Measurements from ENCODE around the gene MACF1.

MACF1 gene

GRCh38 chr1:39213511-39214002 is 9.1 kb downstream of the MACF1 start:
- DNase-seq (ENCODE audit: low spot score), result no peak

GRCh38 chr1:39214021-39214713 is 9.7 kb downstream of the MACF1 start:
- DNase-seq (ENCODE audit: low spot score), result no peak

DNA sequence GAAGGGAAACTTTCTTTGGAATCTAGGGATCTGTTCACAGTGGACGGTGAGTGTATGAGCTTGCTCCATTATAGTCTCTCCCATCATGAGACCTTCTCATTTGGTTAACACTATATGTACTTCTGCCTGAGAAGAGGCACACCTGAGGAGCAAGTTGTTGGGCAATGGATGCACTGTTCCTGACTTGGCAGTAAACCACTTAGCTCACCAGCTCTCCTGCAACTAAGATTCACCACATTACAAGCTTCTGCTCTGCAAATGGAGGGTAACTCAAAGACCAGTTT is 10.2 kb downstream of the MACF1 start:
- no peak for DNase-seq (ENCODE audit: low spot score)

DNA sequence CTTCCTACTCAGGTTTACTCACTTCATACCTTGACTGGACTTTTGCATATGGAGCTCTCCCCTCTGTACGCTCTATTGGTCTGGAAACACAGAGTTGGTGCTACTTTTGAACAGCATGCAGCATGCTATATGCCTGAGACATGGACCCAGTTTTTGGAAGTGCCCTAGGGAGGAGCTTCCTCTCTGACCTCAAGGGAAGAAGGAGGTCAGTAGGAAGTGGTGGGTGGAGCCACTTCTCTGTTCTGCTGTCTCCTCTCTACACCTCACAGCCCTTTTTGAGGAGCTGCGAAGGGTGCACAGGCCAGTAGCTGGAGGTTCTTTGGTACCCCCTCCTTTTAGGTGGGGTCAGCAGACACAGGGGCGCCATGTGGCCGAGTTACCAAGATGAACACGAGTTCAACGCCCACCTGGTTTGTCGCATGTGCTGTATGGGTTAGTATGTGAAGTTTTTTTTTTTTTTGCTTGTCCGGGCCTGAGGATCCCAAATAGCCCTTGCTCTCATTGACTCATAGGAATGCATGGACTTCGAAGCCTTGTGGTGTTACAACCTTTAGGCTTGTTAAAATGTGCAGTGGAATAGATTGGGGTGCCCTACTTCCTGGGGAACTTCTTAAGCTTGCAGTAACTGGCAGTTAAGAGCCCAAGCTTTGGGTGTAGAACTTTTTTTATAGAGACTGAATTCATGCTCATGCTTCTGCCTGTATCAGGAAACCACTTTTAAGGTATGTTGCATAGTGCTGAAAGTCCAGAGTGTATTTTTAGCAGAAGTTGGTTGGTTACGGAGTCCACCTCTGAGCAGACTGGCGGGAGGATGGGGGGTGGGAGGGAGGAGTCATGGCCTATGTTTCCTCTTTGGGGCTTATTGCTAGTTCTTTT is 10.7 kb downstream of the MACF1 start:
- DNase-seq (ENCODE audit: low spot score), result peak; percentile 65

GRCh38 chr1:39216771-39217170 is 12.3 kb downstream of the MACF1 start:
- no peak for DNase-seq (ENCODE audit: low spot score)

DNA sequence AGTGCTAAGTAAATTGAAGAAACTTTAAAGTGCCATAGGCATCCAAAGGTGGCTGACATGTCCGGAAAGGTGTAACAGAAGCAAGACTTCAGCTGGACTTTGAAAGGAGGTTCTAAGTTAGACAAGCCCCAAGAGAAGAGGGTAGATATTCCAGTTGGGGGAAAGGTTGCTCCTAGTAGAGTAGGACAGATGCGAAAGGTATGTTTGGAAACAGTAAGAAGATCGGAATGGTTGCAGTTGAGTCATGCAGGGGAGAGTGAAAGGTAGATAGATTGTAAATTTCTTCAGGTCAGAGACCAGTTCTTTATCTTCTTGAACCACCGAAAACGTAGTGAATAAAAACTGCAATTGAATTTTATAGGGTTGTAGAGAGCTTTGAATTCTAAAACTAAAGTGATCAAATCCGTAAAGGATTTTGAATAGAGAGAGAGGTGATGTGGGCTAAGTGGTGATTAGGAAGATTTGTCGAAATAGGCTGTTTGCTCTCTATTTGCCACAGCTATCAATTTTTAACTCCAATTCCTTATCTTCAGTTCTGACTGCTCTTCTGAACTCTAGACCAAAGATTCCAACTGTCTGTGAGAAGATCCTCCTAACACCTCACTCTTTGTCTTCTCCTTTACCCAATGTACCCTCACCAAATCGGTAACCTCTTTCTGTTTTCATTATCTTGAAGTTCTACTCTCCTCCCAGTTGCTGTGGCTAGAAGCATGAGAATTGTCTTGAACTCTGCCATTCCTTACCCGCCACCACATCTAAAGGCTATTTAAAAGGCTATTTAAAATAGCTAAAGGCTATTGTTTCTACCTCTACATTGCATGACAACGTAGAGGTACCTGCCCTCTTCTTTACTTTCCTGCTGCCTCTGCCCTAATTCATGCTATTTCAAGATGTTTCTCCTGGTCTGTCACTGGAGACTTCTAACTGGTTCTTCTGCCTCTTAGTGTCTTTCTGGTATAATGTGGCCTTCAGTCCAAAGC is 16.7 kb downstream of the MACF1 start:
- no peak for DNase-seq (ENCODE audit: low spot score)

DNA sequence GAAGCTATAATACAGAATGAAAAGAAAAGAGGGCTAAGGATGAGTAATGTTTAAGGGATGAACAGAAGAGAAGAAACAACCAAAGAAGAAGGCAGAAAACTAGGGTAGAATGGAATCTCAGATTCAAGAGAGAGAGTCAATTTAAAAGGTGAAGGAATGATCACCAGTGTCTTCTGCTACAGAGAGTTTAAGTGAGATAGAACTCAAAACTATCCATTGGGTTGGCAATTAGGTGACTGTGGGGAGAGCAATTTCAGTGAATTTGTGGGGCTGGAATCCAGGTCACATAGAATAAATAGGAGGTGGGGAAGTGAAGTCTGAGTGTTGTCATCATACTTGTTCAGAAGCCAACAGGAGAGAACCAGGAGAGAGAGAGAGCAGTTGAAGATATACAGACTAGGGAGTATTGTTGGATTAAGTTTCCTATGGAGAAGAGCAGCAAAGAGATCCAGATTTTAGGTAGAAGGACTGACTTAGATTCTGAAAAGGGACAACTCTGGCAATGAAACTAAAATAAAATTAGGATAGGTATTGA is 19.9 kb downstream of the MACF1 start:
- no peak for DNase-seq (ENCODE audit: low spot score)

GRCh38 chr1:39226836-39227235 is 22.3 kb downstream of the MACF1 start:
- no peak for DNase-seq (ENCODE audit: low spot score)

GRCh38 chr1:39228252-39228651 is 23.8 kb downstream of the MACF1 start:
- DNase-seq (ENCODE audit: low spot score), result no peak

- no peak for DNase-seq (ENCODE audit: low spot score)
Measured at GRCh38 chr1:39229504-39229903, 25.0 kb downstream of the MACF1 start.

- peak; percentile 37 for DNase-seq (ENCODE audit: low spot score)
Measured at GRCh38 chr1:39230261-39231190, 26.0 kb downstream of the MACF1 start.

GRCh38 chr1:39236971-39237370 is 32.5 kb downstream of the MACF1 start:
- DNase-seq (ENCODE audit: low spot score), result no peak

DNA sequence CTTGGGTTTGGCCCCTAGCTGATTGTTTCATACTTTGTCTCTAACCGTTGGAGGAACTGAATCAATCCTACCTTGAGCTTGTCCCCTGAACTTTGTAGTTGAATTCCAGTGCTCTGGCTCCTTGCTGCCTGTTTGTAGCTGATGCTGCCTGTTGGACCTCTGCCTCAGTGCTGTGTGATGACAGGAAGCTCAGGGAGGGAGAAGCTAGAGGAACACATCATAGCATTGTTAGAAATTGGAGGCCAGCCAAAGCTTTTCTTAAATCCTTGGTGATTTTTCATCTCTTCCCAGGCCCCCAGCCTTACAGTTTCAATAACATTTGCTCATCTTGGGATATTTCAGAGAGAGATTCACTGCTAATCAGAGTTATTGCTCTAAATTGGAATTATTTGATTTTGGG is 34.0 kb downstream of the MACF1 start:
- no peak for DNase-seq (ENCODE audit: low spot score)

DNA sequence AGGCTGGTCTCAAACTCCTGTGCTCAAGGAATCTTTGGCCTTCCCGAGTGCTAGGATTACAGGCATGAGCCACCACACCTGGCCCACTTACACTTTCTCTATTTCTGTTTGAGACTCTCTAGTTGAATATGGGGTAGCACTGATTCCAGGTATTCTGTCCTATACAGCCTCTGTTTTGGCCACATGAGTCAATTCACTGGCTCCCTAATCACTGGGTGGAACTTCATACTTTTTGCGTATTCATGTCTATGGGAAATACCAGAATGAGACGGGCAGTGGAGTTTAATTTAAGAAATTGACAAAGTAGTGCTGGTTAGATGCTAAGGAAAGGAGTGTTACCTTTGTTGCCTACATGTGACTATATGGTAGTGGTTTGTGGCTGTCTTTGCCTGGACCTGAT is 35.5 kb downstream of the MACF1 start:
- no peak for DNase-seq (ENCODE audit: low spot score)

GRCh38 chr1:39243302-39243701 is 38.8 kb downstream of the MACF1 start:
- DNase-seq (ENCODE audit: low spot score), result no peak

DNA sequence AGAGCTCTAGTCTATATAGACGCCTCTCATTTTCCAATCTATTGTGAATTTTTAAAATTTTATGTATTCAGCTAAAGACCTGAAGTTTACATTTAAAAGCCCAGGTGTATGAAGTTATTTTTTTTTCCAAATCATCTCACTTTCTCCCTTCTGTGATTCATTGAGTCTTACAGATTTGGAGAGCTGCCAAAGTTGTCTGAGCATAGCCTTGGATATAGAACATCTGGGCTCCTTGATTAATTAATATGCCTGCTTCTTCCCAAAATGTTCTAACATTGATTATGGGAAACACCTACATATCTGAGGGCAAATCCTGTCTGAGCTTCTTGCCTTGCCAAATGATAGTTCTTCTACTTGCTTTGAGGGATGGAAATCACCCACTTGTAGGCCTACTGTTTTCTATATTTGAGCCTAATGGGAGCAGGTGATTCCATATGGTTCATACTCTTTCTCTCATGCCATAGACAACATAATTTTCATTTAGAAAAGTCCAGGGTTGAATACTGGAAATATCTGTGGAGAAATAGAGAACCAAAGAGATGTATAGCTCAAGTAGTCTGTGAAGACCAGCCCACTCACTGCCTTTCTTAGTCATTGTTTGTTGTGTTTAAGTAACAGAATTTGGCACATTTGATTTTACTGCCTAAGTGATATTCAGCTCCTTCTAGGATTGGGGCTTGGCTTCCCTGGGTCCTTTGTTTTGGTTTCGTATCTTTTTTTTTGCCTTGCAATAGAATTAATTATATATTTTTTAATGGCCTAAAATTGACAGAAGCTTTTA is 46.2 kb downstream of the MACF1 start:
- no peak for DNase-seq (ENCODE audit: low spot score)

DNA sequence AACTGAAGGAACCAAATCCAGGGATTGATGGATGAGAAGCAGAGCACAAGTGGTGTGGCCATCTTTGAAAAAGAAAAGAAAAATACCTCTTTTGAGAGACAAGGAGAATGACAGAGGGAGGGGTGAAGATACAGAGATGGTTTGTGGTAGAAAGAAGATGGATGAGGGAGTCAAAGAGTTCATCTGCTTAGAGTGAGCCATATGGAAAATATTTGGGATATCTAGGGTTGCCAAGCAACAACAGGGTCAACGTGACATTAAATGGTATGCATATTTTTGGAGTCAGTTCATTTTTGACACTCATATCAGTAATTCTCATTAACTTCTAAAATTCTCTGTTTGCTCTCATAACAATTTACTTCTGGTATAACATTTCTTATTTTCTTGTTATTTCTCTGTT is 50.7 kb downstream of the MACF1 start:
- no peak for DNase-seq (ENCODE audit: low spot score)

GRCh38 chr1:39258146-39258924 is 53.8 kb downstream of the MACF1 start:
- peak; percentile 75 for DNase-seq (ENCODE audit: low spot score)

- no peak for DNase-seq (ENCODE audit: low spot score)
Measured at GRCh38 chr1:39258925-39259244, 54.4 kb downstream of the MACF1 start.

Measured in germinal center (tissue), 1 donor.